Measurements from ENCODE around the gene ZNF283. TPM values are rescaled to one million over a fixed set of nuclear protein-coding genes. Genes with fewer than 3 reads are reported as not detected.
A peak's percentile ranks its signal among the peaks of the same experiment; 100 is the strongest.

Gene ZNF283
- total RNA-seq: 10 to 100 TPM in 2 of 3 donors, 1 to 10 TPM in 1; 6.9 to 19.6 (median 13.8) TPM

- H3K27ac ChIP-seq: peak within 1 kb of the TSS; percentile 59 to 62
- H3K4me1 ChIP-seq: no peaks in the 10 kb centered on the region
- peaks cover 0 to 3% of the 10 kb centered on the region in 2 donors for H3K9me3 ChIP-seq
- intact Hi-C loops (cut with DNase I; ENCODE audit: low total_unique reads): no loop called here
- no peaks in the 10 kb centered on the region for H3K36me3 ChIP-seq
- peak; percentile 85 to 88 for DNase-seq (ENCODE audit: low spot score in 2 of 2)
- no peaks in the 10 kb centered on the region for H3K27me3 ChIP-seq
- peak within 1 kb of the TSS; percentile 57 to 71 (median 71) for H3K4me3 ChIP-seq
- TF ChIP-seq POLR2AphosphoS5 (IDR thresholded peaks at IDR 0.05) (peak in 1 of 3 donors; percentile 34), CTCF (IDR thresholded peaks at IDR 0.05) (no peak)
These were observed at the start of gene ZNF283 for GRCh38 chr19:43826787-43827754. Gene ZNF283 (plus strand): TSS chr19:43827321. CDS start chr19:43833505, 6,184 bp downstream.

GRCh38 chr19:43778651-43779050 lies 48.5 kb upstream of the ZNF283 start:
- DNase-seq (ENCODE audit: low spot score in 2 of 2): no peak
- Histone ChIP-seq H3K9me3 (no peaks in the 10 kb centered on the region), H3K4me1 (peaks cover 0 to 12% of the 10 kb centered on the region in 2 donors), H3K27ac (peak overlapping the region; percentile 84 to 87), H3K27me3 (no peaks in the 10 kb centered on the region), H3K4me3 (peak overlapping the region in 1 of 3 donors; percentile 50), H3K36me3 (no peaks in the 10 kb centered on the region)
- TF ChIP-seq POLR2A (IDR thresholded peaks at IDR 0.05): no peak
- TF ChIP-seq CTCF (IDR thresholded peaks at IDR 0.05): no peak
- no peak for TF ChIP-seq POLR2AphosphoS5 (IDR thresholded peaks at IDR 0.05)
- intact Hi-C loops (cut with DNase I; ENCODE audit: low total_unique reads): no loop called here

GRCh38 chr19:43779147-43779819 lies 47.8 kb upstream of the ZNF283 start:
- peaks cover 0 to 18% of the 10 kb centered on the region in 2 donors for H3K4me1 ChIP-seq
- no peaks in the 10 kb centered on the region for H3K27me3 ChIP-seq
- H3K9me3 ChIP-seq: no peaks in the 10 kb centered on the region
- H3K4me3 ChIP-seq: peak overlapping the region in 2 of 3 donors; percentile 50 to 57
- H3K36me3 ChIP-seq: no peaks in the 10 kb centered on the region
- no peak for TF ChIP-seq POLR2AphosphoS5 (IDR thresholded peaks at IDR 0.05)
- TF ChIP-seq POLR2A (IDR thresholded peaks at IDR 0.05): no peak
- no peak for TF ChIP-seq CTCF (IDR thresholded peaks at IDR 0.05)
- peak overlapping the region; percentile 84 to 87 for H3K27ac ChIP-seq
- intact Hi-C loops (cut with DNase I; ENCODE audit: low total_unique reads): no loop called here
- peak in 1 of 2 donors; percentile 68 for DNase-seq (ENCODE audit: low spot score in 2 of 2)

GRCh38 chr19:43779820-43780219 lies 47.3 kb upstream of the ZNF283 start:
- Histone ChIP-seq H3K36me3 (no peaks in the 10 kb centered on the region), H3K4me3 (peak overlapping the region in 2 of 3 donors; percentile 50 to 57), H3K4me1 (peaks cover 5 to 18% of the 10 kb centered on the region in 2 donors), H3K27me3 (no peaks in the 10 kb centered on the region), H3K27ac (peak overlapping the region; percentile 84 to 87), H3K9me3 (no peaks in the 10 kb centered on the region)
- TF ChIP-seq POLR2AphosphoS5 (IDR thresholded peaks at IDR 0.05): no peak
- no peak for TF ChIP-seq CTCF (IDR thresholded peaks at IDR 0.05)
- TF ChIP-seq POLR2A (IDR thresholded peaks at IDR 0.05): no peak
- DNase-seq (ENCODE audit: low spot score in 2 of 2): no peak
- intact Hi-C loops (cut with DNase I; ENCODE audit: low total_unique reads): no loop called here

Measured in breast epithelium (tissue), 4 donors.